NCI-H2196 treated with DMSO at 0.1 percent for 48 hours (cell line): Measurements from ENCODE around the gene RIT1.

Experiments used
- DNase-seq: peaks from one replicate; lab custom pipeline; 2025; ENCODE audit not compliant: unreplicated experiment; lab: John Stamatoyannopoulos, UW

The RIT1 gene

GRCh38 chr1:155911156-155912055 lies at the start of gene RIT1:
Gene RIT1, minus strand, starts transcription at chr1:155911349. Its CDS starts 588 bp downstream, at chr1:155910761.
- peak; percentile 62 for DNase-seq

GRCh38 chr1:155960081-155960745 lies 49.1 kb upstream of the RIT1 start:
- no peak for DNase-seq

- DNase-seq: no peak
These were observed 46.3 kb upstream of the RIT1 start for GRCh38 chr1:155957411-155957915.

- no peak for DNase-seq
These were observed 43.5 kb upstream of the RIT1 start for GRCh38 chr1:155954645-155955044.

- no peak for DNase-seq
These were observed 41.3 kb upstream of the RIT1 start for GRCh38 chr1:155952505-155952890.

- no peak for DNase-seq
These were observed 40.8 kb upstream of the RIT1 start for GRCh38 chr1:155951753-155952504.

- DNase-seq: no peak
These were observed 39.7 kb upstream of the RIT1 start for GRCh38 chr1:155950829-155951228.

- DNase-seq: no peak
These were observed 36.6 kb upstream of the RIT1 start for GRCh38 chr1:155947741-155948140.

- no peak for DNase-seq
These were observed 36.1 kb upstream of the RIT1 start for GRCh38 chr1:155947292-155947691.

GRCh38 chr1:155946633-155947219 lies 35.6 kb upstream of the RIT1 start:
- no peak for DNase-seq

- no peak for DNase-seq
These were observed 33.3 kb upstream of the RIT1 start for GRCh38 chr1:155944444-155944799.

GRCh38 chr1:155942578-155943141 lies 31.5 kb upstream of the RIT1 start:
- DNase-seq: no peak

- no peak for DNase-seq
These were observed 30.8 kb upstream of the RIT1 start for GRCh38 chr1:155941845-155942531.

- DNase-seq: no peak
These were observed 30.1 kb upstream of the RIT1 start, which contains the start of gene RXFP4 for GRCh38 chr1:155940993-155941844. Gene RXFP4, plus strand, starts transcription at chr1:155941638. Its CDS starts 72 bp downstream, at chr1:155941710.

- no peak for DNase-seq
These were observed 29.4 kb upstream of the RIT1 start for GRCh38 chr1:155940482-155940992.

GRCh38 chr1:155938220-155938627 lies 27.1 kb upstream of the RIT1 start:
- peak; percentile 36 for DNase-seq

GRCh38 chr1:155934936-155935590 lies 23.9 kb upstream of the RIT1 start:
- no peak for DNase-seq
